Stimulated activated CD4-positive, alpha-beta T cell treated with anti-CD3 and anti-CD28 coated beads, Interleukin-1b, Interleukin-23, amount 100 ng/mL, for 24 hours (primary cell): ENCODE measurements around the gene LIPH.
"Not testable (repeated sequence)": the region's sequence is repeated elsewhere in the genome, so short reads cannot be mapped to it uniquely, and the experiment has no call there.

ENCODE experiments used
- DNase-seq, 4 experiments: peaks; one replicate each; pipeline ENCODE4 v3.0.0-alpha.2; 2020; ENCODE audit warnings: low read depth in 4 of 4, low spot score in 1 of 4

Gene LIPH

DNA sequence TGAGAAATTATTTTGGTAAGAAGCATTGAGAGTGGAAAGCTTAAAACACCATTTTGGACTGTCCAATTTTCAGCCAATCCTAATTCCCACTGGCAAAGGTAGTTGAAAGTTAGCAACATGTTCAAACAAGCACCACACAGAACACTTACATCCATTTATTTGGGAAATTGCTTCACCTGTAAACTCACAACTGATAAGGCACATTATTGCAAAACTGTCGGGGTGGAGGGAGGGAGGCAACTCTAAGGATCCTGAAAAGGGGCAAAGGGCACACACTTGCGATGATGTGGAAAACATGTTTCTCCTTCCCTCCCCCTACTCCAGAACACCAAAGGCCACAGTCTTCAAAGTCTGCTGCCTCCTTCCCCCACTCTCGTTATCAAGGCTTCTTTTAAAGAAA lies 62.9 kb downstream of the LIPH start:
- no peak for DNase-seq

DNA sequence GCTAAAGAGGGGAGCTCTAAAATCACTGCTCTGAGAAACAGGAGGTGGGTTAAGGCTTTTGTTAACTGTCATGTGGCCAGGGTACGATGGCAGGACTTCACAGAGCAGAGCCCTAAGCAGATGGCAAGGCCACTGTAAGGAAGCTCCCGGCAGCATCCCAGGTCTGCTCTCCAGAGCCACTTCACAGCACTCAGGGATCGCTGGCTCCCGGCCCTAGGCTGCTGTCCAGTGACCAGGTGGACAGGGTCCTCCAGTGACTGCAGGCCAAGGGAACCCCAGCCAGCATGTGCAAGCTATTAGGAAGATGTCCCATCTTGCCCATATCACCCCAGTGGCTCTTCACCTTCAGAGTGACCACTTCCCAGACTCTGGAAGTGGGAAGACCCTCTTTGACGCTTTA lies 63.9 kb downstream of the LIPH start:
- no peak for DNase-seq

DNA sequence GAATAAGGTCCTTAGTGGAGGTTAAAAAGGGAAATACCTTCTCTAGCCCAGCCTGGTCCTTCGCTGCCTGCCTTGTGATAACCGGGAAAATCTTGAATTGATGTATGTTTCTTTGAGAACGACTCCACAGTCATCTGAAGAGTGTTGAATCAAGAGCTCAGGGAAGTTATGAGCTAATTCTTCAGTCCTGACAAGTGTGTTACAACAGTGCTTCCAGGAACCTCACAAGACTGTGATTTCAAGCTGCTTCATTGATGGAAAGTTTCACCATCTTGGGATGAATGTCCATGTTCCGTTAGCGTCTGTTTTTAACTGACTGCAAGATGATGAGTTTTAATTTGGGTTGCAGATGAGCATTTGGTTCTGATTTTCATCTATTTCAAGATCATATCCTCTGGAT lies 66.0 kb downstream of the LIPH start:
- no peak for DNase-seq

DNA sequence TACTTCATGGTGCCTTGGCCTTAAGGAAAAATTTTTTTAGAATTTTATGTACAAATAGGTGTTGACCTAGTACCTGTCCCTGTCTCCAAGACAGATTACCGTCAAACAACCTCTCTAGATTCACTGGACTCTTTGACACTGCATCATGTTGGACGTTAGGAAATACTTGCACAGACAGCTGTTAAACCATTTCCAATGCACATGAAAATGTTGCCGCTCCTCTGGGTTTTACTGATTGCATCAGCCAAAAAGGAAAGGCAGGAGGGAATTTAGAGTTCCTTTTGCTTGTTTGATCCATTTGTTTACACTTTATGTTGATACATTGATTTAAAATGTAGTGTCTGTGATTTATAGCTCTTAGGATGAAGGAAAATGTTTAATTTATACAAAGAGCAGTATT lies 68.1 kb downstream of the LIPH start:
- no peak for DNase-seq

DNA sequence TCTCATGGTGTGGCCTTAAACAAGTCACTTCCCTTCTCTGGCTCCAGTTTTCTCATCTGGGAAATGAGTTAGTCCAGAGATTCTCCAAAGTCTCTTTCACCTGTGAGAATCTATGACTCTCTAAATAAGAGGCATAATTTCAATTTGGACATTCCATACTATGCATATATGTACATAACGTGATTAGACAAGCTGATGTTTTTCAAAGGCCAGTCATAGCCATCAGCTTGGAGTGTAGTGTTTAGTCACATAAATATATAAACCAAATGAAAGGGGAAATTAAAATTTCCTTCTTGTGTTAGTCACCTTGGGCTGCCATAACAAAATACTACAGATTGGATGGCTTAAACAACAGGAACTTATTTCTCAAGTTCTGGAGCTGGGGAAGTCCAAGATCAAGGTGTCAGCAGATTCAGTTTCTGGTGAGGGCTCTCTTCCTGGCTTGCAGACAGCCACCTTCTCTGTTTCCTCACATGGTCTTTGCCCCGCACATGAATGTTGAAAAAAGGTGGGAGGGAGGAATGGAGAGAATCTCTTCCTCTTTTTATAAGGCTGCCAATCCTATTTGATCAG lies 72.9 kb downstream of the LIPH start:
- no peak for DNase-seq

DNA sequence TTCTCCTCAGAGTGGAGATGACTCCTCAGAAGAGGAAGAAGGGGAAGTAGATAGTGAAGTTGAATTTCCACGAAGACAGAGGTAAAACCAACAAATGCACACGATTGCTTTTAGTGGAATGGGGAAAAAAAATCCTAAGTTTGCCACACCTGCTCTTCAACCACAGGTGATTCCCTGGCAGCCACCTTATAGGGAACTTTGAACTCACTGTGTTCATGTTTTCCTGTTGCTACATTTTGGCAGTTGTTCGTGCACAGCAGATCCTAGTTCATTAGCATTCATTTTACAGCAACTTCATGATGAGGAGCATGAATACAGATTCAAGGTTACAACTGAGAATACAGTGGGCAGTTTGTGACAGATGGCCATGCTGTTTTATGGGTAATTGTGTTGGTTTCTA lies 75.1 kb downstream of the LIPH start:
- no peak for DNase-seq

DNA sequence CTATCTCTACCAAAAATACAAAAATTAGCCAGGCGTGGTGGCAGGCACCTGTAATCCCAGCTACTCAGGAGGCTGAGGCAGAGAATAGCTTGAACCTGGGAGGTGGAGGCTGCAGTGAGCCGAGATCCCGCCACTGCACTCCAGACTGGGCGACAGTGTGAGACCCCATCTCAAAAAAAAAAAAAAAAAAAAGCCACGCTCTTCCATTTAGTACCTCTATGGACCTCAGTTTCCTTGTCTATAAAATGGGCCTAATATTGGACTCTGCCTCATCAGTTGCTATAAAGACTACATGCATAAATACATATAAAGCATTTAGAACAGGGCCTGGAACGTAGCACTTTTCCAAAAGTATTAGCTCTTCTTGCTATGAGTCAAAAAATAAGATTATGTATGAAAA lies 77.5 kb downstream of the LIPH start:
- not testable (repeated sequence) for DNase-seq

DNA sequence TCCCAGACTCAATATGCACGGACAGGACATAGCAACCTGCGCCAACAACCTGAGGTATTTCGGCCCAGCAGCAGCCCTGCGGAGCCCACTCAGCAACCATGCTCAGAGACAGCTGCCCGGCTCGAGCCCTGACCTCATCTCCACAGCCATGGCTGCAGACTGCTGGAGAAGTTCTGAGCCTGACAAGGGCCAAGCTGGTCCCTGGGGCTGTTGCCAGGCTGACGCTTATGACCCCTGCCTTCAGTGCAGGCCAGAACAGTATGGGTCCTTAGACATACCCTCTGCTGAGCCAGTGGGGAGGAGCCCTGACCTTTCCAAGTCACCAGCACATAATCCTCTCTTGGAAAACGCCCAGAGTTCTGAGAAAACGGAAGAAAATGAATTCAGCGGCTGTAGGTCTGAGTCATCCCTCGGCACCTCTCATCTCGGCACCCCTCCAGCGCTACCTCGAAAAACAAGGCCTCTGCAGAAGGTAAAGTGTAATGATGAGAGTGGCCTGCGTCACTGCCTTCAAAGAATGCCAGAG lies 79.0 kb downstream of the LIPH start:
- no peak for DNase-seq

DNA sequence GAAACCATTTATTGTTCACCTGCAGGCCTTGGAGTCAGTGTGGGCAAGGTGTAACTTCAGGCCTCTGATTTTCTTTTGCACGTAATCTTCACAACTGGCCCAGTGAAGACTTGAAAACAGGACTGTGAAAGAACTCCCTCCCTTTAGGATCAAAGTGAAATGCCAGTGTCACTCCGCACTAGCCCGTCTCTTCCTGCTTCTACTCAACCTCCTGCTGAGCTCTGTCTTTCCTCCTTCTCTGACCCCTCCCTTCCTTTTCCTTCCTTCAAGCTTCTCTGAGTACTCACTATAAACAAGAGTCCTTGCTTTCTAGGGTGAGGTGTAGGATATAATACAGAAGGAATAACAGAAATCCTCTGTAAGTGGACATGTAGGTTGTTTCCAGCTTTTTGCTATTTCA lies 82.1 kb downstream of the LIPH start:
- DNase-seq, result no peak

DNA sequence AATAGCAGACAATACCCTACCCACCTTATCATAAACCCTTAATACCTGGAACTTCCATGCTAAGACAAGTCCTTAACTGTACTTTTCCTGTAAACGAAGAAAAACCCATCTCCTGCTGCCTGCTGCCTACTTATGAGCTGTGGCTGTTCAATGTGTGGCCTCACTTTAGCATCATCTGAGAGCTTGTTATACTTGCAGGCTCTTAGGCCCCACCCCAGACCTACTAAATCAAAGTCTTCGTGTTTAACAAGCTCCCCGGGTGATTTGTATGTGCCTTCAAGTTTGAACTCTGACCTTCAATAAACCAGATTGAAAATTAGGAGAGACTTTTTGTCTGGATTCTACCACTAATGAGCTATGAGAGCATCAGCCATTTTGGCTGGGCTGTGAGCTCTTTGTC lies 82.8 kb downstream of the LIPH start:
- DNase-seq, result no peak

DNA sequence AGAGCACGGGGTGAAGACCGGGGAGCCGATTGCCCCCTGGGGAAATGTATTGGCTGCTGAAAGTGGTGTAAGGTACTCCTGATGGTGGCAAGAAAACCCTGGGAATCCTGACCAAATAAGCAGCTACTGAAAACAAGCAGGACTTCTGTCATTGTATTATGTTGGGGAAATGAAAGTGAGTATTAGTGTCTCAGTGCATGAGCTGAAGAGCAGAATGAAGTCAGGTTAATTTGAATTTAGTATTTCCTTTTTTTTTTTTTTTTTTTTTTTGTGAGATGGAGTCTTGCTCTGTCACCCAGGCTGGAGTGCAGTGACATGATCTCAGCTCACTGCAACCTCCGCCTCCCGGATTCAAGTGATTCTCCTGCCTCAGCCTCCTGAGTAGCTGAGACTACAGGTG lies 86.3 kb downstream of the LIPH start:
- DNase-seq, result not testable (repeated sequence)

DNA sequence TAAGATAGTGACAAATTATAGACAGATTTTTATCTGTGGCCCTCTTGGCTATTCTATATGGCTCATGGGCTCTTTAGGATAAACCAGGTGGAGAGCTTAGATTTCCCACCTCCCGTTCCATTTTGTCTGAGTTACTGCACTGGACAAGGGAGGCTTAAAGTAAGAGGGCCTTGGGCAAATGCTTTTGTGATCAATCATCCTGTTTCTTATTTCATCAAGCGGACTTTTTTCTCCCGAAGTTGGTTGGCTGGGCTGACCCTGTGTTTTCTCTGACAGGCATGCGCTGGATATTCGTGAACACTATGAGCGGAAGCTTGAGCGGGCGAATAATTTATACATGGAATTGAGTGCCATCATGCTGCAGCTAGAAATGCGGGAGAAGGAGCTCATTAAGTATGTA lies 86.9 kb downstream of the LIPH start:
- DNase-seq, result no peak

DNA sequence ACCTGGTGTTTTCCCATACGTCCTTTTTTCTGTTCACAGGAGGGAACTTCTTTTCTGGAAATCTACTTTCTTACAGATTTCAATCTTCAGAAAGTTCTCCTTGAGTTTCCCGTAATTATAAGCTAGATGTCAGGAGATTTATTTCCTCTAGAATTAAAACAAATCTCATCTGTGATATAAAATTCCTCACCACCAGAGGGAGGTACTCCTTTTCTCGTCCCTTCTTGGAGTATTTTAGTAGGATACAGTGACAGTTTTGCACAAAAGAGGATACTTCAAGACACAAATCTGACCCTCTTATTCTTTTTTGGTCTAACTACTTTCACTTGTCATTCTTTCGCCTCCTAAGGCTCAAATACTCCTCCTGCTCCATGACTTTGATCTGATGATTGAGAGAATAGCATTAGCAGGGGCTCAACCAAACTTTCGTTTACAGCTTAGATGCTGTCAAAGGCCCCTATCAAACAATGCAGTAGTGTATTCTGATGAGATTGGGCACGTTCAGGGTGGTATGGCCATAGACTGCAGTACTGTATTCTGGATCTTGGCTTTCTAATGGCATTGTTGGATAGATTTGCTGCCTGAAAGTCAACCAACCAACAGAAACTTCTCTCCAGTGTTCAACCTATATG lies 91.6 kb downstream of the LIPH start:
- DNase-seq, result no peak

DNA sequence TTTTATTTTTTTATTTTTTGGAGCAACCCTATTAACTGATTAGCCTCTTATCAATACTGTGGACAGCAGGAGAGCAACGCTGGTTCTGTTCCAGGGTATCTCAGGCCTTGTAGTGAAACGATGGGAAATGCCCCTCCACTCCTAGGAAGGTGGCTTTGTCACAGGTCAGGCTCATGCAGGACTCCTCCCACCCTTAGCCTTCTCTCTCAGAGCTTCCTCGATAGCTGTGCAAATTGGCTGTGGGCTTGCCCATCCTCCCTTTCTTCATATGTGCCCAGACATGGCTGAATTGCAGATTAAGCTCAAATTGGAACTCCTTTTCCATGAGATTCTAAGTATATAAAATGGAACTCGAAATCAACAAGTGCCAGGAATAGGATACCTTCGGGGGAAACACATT lies 92.1 kb downstream of the LIPH start:
- no peak for DNase-seq

DNA sequence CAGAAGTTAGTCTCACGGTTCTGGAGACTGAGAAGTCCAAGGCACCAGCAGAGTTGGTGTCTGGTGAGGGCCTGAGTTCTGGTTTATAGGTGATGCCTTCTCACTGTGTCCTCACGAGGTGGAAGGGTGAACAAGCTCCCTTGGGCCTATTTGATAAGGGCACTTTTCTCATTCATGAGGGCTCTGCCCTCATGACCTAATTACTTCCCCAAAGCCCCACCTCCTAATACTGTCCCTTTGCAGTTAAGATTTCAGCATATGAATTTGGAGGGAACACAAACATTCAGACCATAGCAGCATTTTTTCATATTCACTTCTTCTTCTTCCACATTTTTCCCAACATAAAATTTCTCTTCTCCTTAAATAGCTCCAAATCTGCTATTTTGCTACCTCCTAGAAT lies 95.0 kb downstream of the LIPH start:
- no peak for DNase-seq
